HG02943 (cell line): ENCODE data around the gene ASB5.

Source experiments
- ATAC-seq: cut with Tn5 transposase; IDR thresholded peaks from one replicate; pipeline ENCODE4 v1.9.1; 2021; ENCODE audit warnings: mild to moderate bottlenecking, low read depth, moderate library complexity; ENCODE audit not compliant: unreplicated experiment

Gene ASB5

GRCh38 chr4:176185051-176185450 is 84.0 kb downstream of the ASB5 start:
- ATAC-seq = no peak
